ENCODE measurements around the gene IL11.

GRCh38 chr19:55340784-55341147, 29.5 kb downstream of the IL11 start:
- TF ChIP-seq ARNTL (CRISPR knock-in tag; IDR thresholded peaks at IDR 0.05; ENCODE audit: borderline replicate concordance, low read depth), result no peak
- TF ChIP-seq CSRNP3 (CRISPR knock-in tag; IDR thresholded peaks at IDR 0.05), result no peak
- TF ChIP-seq ZNF8 (CRISPR knock-in tag; IDR thresholded peaks at IDR 0.05), result no peak
- TF ChIP-seq PATZ1 (CRISPR knock-in tag; IDR thresholded peaks at IDR 0.05; ENCODE audit: borderline replicate concordance), result no peak
- TF ChIP-seq ZFP3 (CRISPR knock-in tag; IDR thresholded peaks at IDR 0.05), result no peak
- TF ChIP-seq GLIS3 (CRISPR knock-in tag; IDR thresholded peaks at IDR 0.05), result no peak
- TF ChIP-seq OSR1 (CRISPR knock-in tag; IDR thresholded peaks at IDR 0.05), result no peak
- no peak for TF ChIP-seq ESRRG (CRISPR knock-in tag; IDR thresholded peaks at IDR 0.05)
- no peak for TF ChIP-seq TCF4 (CRISPR knock-in tag; IDR thresholded peaks at IDR 0.05; ENCODE audit: borderline replicate concordance)
- no peak for TF ChIP-seq RARB (CRISPR knock-in tag; IDR thresholded peaks at IDR 0.05)
- TF ChIP-seq CREB5 (CRISPR knock-in tag; IDR thresholded peaks at IDR 0.05; ENCODE audit: low read depth), result no peak
- no peak for TF ChIP-seq ZNF70 (CRISPR knock-in tag; IDR thresholded peaks at IDR 0.05)
- no peak for TF ChIP-seq TSHZ2 (CRISPR knock-in tag; IDR thresholded peaks at IDR 0.05)
